Measurements from ENCODE around the gene TCF12.
A peak's percentile ranks its signal among the peaks of the same experiment; 100 is the strongest.

Gene TCF12

DNA sequence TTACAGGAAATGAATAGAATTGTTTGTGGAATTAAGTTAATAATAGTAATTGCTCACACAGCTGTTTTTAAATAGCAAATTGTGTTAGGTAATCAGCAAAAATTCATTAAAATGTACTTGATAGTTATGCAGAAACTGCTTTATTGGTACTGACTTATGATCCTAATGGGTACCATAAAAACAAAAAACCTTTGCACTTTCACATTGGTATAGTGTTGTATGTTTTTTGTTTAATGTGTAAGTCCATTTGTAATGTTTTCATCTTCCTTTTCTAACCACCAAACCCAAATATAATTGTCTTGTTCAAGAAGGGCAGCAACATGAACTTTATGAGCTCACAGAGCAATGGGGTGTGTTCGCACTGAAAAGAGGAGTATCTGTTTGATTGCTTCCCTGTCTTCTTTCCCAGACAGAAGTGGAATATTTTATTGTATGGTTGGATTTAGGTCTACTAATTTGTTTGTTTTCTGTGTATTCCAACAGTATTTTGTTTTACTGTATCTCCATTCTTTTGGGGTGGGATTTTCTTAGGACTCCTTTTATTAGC is 135.8 kb downstream of the TCF12 start:
- no peak for DNase-seq

DNA sequence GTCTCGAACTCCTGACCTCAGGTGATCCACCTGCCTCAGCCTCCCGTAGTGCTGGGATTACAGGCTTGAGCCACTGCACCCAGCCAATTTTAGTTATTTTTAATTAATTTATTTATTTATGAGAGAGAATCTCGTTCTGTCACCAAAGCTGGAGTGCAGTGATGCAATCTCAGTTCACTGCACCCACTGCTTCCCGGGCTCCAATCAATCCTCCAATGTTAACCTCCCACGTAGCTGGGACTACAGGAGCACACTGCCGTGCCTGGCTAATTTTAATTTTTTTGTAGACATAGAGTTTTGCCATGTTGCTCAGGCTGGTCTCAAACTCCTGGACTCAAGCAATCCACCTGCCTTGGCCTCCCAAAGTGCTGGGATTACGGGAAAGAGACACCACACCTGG is 137.9 kb downstream of the TCF12 start:
- no peak for DNase-seq

DNA sequence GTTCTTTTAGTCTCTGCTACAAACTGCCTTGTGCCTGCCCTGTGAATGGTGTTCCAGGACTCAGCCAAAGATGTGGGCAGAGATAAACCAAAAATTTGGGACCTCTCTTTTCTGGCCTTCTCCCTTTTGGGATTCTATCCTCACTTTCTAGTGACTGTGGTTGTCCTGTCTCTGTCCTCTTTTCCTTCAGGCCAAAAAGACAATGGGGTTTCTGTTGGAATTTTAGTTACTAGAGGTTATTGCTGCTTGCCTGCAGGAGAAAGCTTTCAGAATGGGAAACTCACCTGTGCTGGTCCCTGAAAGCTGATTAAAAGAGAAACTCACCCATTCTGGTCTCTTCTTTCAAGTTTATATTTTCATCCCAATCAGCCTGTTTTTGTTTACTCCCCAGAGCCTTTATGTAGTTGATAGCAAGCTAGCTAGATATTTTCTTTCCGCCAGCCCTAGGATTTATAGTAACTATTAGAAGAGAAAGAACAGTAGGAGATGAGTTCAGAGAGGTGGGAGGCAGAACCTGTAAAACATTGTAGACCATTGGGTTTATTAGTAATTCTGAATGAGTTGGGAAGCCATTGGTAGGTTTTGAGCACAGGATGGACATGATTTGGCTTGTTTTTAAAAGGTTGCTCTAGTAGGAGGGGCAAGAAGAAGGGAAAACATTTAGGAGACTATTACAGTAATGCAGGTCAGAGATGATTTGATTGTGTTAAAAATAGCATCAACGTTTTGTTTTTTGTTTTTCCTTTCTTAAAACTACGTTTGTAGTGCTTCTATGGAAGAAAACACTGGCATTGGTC is 138.9 kb downstream of the TCF12 start:
- no peak for DNase-seq

DNA sequence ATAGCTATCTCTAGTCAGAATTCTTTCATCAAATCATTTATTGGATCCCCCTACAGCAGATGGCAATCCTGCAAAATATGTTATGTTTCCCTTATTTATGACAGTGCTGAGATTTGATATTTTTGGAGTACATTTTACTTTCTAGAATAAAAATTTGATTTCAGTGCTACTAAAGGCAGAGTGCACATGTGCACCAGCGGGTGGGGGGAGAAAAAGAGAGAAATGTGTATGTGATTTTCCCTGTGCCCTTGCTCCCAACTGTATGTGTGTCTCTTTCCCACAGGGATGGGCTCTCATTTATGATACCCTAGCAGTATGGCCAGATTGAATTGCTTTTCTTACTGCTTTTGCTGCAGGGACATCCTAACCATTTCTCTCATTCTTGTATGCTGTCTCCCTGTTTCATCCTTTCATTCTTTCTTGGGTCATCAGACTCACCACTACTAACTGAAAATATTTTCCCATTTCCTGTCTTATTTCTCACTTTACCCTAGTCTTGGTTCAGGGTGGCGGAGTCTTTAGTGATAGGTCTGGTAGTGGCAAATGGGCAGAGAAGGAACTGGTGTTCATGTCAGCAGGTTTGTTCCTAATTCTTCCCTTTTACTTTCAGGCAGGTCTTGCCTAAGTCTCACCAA is 140.7 kb downstream of the TCF12 start:
- no peak for DNase-seq

DNA sequence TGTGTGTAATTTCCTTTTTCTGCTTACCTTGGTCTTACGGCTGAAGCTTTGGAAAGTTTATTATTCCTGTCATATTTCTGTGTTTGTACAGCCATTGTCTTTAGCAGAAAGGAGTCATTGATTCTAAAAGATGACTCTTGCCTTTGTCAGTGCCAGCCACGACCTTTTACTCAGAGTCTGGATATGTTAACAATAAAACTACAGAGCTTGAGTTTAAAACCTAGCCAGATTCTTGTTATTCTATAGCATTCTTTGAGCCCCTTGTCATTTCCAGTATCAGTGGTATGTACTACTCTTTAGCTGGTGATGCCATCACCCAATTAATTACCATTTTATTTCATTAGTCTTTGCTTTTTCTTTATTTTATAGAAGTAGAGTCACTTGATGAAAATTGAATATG is 142.4 kb downstream of the TCF12 start:
- DNase-seq = no peak

GRCh38 chr15:57061281-57061680 is 142.8 kb downstream of the TCF12 start:
- no peak for DNase-seq

DNA sequence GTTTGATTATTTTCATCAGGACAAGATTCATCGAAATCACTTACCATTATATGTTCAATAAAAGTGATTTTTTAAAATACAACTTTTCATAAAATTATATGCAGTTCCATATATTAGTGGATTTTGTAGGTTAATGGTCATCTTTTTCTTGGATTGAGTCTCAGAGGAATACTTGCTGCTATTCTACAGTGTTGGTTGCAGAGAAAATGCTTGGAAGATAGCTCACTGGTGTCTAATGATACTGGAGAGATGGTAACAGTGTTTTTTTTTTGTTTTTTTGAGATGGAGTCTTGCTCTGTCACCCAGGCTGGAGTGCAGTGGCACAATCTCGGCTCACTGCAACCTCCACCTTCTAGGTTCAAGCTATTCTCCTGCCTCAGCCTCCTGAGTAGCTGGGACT is 143.3 kb downstream of the TCF12 start:
- DNase-seq = no peak

DNA sequence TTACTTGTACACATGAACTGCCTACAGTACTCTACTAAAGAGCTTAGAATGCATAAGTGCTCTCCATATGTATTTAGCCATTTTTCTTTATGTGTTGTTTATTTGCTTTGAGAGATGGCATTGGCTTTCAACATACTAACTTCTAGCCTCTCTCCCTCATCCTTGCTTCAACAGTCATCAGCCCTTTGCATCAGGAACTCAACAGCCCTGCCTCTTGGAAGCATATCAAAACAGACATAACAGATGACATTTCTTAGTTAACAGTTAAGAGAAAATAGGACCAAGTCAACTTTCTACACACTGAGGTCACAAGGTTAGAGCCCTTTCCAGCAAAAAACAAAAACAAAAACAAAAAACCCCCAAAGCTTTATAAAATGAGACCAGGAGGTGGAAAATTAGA is 145.6 kb downstream of the TCF12 start:
- no peak for DNase-seq

DNA sequence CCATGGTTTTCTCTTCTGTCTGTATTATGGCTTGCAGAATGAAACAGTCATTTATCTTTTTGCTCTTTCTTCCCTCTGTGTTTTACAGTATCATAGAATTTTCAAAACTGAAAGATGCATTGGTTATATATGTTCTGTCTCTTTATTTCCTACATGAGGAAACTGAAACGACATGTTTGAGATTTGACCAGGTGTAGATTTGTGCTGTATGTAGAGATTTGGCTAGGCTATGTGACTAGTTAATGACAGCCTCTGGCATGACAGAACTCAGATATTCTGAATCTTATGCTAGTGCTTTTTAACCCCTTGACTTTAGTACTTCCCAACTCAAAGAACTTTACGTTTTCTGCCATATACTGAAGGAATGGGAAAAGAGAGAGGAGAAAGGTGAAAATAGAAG is 151.0 kb downstream of the TCF12 start:
- no peak for DNase-seq

- DNase-seq = no peak
Measured at GRCh38 chr15:57070674-57071073, 152.2 kb downstream of the TCF12 start.

GRCh38 chr15:57079446-57079845 is 161.0 kb downstream of the TCF12 start:
- peak; percentile 56 for DNase-seq

DNA sequence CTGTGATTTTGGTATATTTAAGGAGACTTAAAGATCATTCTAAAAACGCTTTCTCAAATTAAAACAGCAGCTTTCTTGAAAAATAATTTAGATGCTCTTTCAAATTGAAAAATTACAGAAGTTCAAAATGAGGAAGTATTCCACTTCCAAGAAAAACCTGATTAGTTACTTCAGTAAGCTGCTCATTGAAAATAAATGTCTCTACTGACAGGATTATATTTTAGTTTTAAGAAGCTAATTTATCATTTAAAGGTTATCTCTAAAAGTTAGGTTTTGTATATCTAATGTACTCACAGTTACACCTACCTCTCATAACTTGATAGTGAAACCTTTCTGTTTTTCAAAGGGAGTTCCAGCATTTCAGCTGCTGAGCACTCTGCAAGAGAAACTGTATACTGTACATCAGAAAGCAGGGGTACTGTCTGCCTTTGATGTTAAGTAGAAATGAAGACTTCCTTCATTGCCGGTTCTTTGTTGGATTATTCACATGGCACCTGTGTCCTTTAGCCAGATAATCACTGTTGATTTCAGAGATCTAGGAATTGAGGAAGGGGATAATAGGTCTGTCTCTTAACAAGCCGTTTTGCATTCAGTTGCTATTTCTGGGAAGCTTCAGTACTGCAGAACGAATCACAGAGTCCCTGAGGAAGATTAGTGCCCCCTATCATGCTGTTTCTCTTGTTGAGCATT is 161.6 kb downstream of the TCF12 start:
- peak; percentile 32 for DNase-seq

GRCh38 chr15:57082054-57082728 is 163.7 kb downstream of the TCF12 start:
- DNase-seq = no peak

DNA sequence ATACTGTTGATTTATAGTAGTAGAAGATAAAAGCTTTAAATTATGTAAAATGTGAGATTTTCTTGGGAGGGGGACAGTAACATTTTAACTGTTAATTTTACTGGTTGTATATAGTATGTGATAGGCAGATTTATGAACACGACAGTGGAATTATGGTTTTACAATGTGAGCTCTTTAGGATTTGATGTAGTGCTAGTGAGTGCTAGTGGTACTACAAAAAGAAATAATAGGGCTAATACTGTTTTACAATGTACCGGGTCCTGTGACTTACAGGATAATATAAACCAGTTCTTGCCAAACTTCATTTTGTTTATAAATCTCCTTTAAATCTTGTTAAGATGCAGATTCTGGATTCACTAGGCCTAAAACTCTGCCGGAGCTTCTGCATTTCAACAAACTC is 165.7 kb downstream of the TCF12 start:
- DNase-seq = no peak

- no peak for DNase-seq
Measured at GRCh38 chr15:57085267-57085666, 166.8 kb downstream of the TCF12 start.

DNA sequence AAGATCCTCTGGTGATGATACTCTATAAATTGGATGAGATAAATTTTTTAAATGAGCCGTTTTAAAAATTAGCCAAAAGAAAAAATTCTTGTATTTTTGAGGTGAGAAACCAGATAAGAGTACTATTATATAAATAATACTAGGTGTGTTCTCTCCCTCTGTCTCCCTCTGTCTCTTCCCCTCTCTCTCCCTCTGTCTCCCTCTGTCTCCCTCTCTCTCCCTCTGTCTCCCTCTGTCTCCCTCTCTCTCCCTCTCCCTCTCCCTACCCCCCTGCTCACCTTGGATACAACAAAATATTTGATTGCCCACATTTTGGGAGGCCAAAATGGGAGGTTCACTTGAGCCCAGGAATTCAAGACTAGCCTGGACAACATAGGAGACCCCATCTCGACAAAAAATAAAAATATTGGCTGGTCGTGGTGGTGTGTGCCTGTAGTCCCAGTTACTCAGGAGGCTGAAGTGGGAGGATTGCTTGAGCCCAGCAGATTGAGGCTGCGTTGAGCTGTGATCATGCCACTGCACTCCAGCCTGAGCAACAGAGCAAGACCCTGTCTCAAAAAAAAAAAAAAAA is 168.5 kb downstream of the TCF12 start:
- DNase-seq = no peak

GRCh38 chr15:57089815-57090495 is 171.5 kb downstream of the TCF12 start:
- no peak for DNase-seq

GRCh38 chr15:57090496-57090859 is 172.0 kb downstream of the TCF12 start:
- no peak for DNase-seq

- no peak for DNase-seq
Measured at GRCh38 chr15:57091636-57092035, 173.2 kb downstream of the TCF12 start.

DNA sequence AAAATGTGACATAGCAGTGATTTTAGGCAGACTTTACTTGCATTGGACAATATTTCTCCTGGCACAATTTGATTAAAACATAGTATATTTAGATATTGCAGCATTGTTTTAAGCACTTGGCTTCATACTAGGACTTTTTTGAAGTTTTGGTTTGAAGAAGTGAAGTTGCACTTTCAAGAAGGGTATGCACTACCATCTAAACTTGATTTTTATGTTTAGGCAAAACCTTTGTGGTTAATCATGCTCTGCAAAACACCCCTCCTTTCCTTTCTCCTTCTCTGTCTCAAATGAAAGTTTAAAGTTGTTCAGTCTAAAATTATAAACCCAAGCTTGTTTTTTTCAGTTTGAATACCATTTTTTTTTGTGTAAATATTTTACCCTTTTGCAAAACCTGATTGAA is 173.8 kb downstream of the TCF12 start:
- DNase-seq = no peak

DNA sequence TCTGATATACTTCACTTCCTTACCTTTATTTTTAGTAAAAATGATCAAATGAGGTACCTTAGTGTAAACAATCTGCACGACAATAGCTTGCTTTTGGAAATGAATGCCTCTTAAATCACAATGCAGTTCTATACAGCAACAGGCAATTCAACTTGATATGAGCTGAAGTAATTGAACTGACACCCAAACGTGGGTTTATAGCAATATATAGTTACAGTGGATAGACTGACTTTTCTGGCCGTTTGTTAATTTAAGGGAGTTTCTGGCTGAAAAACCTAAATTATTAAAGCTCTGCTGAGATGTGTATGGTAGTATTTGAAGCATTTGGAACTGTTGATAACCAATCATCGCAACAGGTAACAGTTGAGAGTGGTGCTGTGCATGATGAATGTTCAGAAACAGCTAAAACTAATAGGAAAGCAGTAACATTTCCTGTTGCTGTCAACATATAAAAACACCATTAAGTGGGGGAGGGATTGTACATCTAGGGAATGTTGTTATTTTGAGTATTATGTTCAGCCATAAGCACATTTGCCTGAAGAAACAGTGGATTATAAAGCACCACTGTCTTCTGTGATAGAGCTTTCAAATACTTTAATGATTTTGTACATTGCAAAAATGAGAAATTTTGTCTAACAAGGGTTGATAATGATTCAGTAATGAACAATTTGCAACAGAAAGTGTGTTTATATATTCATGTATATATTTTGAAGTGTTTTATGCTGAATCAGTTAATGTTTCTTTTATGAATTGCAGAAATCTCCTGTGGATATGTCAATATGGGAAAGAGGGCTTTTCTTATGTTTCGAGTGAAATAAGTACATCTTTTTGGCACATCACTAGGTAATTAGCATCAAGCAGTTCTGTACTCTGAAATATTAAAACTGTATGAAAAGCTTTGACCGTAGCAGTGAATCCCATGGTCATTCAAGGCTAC is 176.1 kb downstream of the TCF12 start:
- no peak for DNase-seq

All from inflammatory macrophage treated with lipopolysaccharide for 4 hours (primary cell).